Astrocyte of the spinal cord (primary cell): ENCODE data around the gene RNFT2.
"Not testable (repeated sequence)": the region's sequence is repeated elsewhere in the genome, so short reads cannot be mapped to it uniquely, and the experiment has no call there.

Experiments
- DNase-seq: peaks from one replicate; pipeline ENCODE4 v3.0.0; 2011; ENCODE audit warnings: low read depth, low spot score
- H3K4me3 ChIP-seq: 2 replicates; pipeline ENCODE4 v1.5.1; 2011; ENCODE audit warnings: low read depth, mild to moderate bottlenecking, low read length, moderate library complexity
- CTCF ChIP-seq: IDR thresholded peaks from 2 replicates; pipeline ENCODE4 v1.5.1; 2012; ENCODE audit warnings: low read depth, mild to moderate bottlenecking, low read length, inconsistent platforms
- in situ Hi-C: cut with HindIII; loops from 2 replicates; pipeline ENCODE4 v1.10.0; 2017; ENCODE audit warnings: low sequenced_read_pairs

RNFT2 gene

GRCh38 chr12:116739381-116739887 lies 1.3 kb downstream of the RNFT2 start:
- DNase-seq, result no peak
- no peak for TF ChIP-seq CTCF
- no peak overlapping the region for H3K4me3 ChIP-seq
- in situ Hi-C loops, result no loop called here

GRCh38 chr12:116742787-116743186 lies 4.7 kb downstream of the RNFT2 start:
- not testable (repeated sequence) for H3K4me3 ChIP-seq

DNA sequence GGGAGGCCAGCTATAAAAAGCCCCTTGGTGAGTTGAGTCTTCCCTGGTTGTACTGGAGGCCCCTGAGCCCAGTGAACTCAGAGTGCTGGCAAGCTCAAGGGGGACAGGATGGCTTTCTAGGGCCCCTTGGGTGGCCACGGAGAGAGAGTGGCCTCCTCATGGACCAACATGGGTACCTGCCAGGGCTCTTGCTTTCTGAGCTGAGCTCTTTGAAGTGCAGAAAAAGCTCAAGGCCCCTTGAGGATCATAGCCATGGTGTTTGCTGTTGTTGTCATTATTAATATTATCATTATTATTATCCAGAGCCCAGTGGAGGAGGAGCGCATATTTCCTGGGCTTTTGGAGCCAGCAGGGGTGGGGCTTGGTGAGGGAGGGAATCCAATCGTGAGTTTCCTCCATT lies 6.7 kb downstream of the RNFT2 start:
- in situ Hi-C loops, result no loop called here
- DNase-seq, result no peak
- H3K4me3 ChIP-seq, result no peak overlapping the region
- no peak for TF ChIP-seq CTCF

More at GRCh38 chr12:116742787-116743186, 4.7 kb downstream of the RNFT2 start:
- DNase-seq, in situ Hi-C loops: not testable (repeated sequence)

DNA sequence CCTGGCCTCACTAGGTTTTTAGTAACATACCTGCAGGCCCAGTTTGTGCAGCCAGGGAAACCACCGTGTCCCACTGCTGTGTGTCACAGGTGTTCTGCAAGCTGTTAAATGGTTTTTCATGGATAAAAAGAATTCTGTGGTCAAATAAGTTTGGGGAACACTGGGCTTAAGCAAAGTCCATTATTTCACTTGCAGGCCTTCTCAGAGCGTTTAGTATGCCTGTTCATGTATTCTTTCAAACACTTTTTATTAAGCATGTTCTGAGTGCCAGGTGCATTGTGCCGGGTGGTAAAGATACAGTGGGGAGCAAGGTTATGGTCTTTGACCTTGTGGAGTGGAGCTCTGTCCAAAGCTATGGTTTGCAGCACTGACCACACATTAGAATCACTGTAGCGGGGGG lies 7.4 kb downstream of the RNFT2 start:
- H3K4me3 ChIP-seq, result no peak overlapping the region
- in situ Hi-C loops, result no loop called here
- DNase-seq, result no peak
- no peak for TF ChIP-seq CTCF

- in situ Hi-C loops, result no loop called here
- H3K4me3 ChIP-seq, result no peak overlapping the region
- no peak for TF ChIP-seq CTCF
Measured at GRCh38 chr12:116749884-116750283, 11.8 kb downstream of the RNFT2 start.

DNA sequence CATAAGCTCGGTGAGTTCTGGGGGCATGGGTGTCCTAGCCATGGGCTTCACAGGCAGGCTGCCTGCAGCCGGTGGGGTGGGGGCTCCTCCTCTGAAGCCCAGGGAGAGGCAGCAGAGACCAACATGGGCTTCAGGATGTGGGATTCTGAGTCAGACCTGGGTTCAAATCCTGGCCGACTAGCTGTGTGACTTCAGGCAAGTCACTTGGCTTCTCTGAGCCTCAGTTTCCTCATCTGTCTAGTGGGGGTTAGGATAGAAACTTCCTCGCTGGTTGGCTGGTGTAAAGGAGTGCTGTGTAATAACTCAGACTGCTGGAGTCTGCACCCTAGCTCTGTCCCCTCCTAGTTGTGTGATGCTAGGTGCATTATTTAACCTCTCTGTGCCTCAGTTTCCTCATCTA lies 12.2 kb downstream of the RNFT2 start:
- H3K4me3 ChIP-seq, result no peak overlapping the region
- no peak for DNase-seq
- in situ Hi-C loops, result no loop called here
- TF ChIP-seq CTCF, result no peak

More at GRCh38 chr12:116749884-116750283, 11.8 kb downstream of the RNFT2 start:
- no peak for DNase-seq

DNA sequence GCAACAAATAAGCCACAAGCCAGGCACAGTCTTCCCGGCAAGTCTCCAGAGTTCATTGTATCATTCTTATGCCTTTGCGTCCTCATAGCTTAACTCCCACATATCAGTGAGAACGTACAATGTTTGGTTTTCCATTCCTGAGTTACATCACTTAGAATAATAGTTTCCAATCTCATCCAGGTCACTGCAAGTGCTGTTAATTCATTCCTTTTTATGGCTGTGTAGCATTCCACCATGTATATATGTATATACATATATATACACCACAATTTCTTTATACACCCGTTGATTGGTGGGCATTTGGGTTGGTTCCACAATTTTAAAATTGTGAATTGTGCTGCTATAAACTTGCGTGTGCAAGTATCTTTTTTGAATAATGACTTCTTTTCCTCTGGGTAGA lies 16.0 kb downstream of the RNFT2 start:
- in situ Hi-C loops, H3K4me3 ChIP-seq, DNase-seq: not testable (repeated sequence)

DNA sequence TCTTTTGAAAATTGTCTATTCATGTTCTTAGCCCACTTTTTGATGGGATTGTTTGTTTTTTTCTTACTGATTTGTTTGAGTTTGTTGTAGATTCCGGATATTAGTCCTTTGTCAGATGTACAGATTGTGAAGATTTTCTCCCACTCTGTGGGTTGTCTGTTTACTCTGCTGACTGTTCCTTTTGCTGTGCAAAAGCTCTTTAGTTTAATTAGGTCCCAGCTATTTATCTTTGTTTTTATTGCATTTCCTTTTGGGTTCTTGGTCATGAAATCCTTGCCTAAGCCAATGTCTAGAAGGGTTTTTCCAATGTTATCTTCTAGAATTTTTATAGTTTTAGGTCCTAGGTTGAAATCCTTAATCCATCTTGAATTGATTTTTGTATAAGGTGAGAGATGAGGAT lies 16.7 kb downstream of the RNFT2 start:
- H3K4me3 ChIP-seq, DNase-seq, in situ Hi-C loops: not testable (repeated sequence)
